H1 (cell line): ENCODE measurements around the gene FRMPD4. TPM values are rescaled to one million over a fixed set of nuclear protein-coding genes. Genes with fewer than 3 reads are reported as not detected.

Experiments used
- CTCF ChIA-PET: fragments of 300-600 bp; sonication (Branson Sonifier 250); formaldehyde crosslinking; loops from one replicate; lab custom pipeline; 2021; ENCODE audit not compliant: partially characterized antibody; lab: Charles Lee
- POLR2A ChIA-PET: fragments of 300-600 bp; sonication (Branson Sonifier 250); formaldehyde crosslinking; loops from one replicate; lab custom pipeline; 2021; ENCODE audit warnings: inconsistent platforms; ENCODE audit not compliant: partially characterized antibody; lab: Charles Lee
- DNase-seq, 2 experiments: peaks; one replicate each; pipeline versions ENCODE4 v3.0.0 to v3.0.0-alpha.2; 2010 to 2022; ENCODE audit warnings: low spot score in 2 of 2, low read depth in 1 of 2, mixed read lengths in 1 of 2
- FAIRE-seq: peaks from 2 replicates; lab custom pipeline; 2011; peaks lifted over from hg19 to GRCh38; lab: Jason Lieb, UNC
- H2AFZ ChIP-seq: 2 replicates; pipeline ENCODE4 v1.8.1; 2012; ENCODE audit warnings: low read length, inconsistent platforms
- H2AK5ac ChIP-seq: 2 replicates; pipeline ENCODE4 v1.6.1; 2013; ENCODE audit warnings: low read depth, low read length
- H2BK120ac ChIP-seq: replicated peaks from 2 replicates; pipeline ENCODE3; 2013; ENCODE audit warnings: low read depth, low read length, inconsistent platforms
- H2BK12ac ChIP-seq: 2 replicates; pipeline ENCODE4 v1.6.1; 2013; ENCODE audit warnings: low read depth, low read length
- H2BK15ac ChIP-seq: 2 replicates; pipeline ENCODE4 v1.6.1; 2013; ENCODE audit warnings: low read length
- H2BK20ac ChIP-seq: 2 replicates; pipeline ENCODE4 v1.6.1; 2013; ENCODE audit warnings: low read length
- H2BK5ac ChIP-seq: 2 replicates; pipeline ENCODE4 v1.6.1; 2013; ENCODE audit warnings: low read depth, low read length
- H3K14ac ChIP-seq: 2 replicates; pipeline ENCODE4 v1.6.1; 2013; ENCODE audit warnings: inconsistent platforms; ENCODE audit not compliant: insufficient read length
- H3K18ac ChIP-seq: 2 replicates; pipeline ENCODE4 v1.6.1; 2013; ENCODE audit warnings: low read length; ENCODE audit errors: extremely low read depth
- H3K23ac ChIP-seq: 2 replicates; pipeline ENCODE4 v1.6.1; 2013; ENCODE audit warnings: inconsistent platforms; ENCODE audit not compliant: insufficient read length
- H3K23me2 ChIP-seq: 2 replicates; pipeline ENCODE4 v1.6.1; 2013; ENCODE audit warnings: low read depth, low read length
- H3K27ac ChIP-seq: 2 replicates; pipeline ENCODE4 v1.6.1; 2011; ENCODE audit warnings: low read depth, low read length, inconsistent platforms
- H3K27me3 ChIP-seq, 4 experiments: replicated peaks in 1 of 4; 1 replicate in 1 of 4; 2 replicates in 3 of 4; pipeline versions ENCODE4 v1.6.1 to v1.8.1; 2011 to 2013; ENCODE audit warnings: low read length in 3 of 4, mild to moderate bottlenecking in 3 of 4, inconsistent platforms in 2 of 4, mixed read lengths in 2 of 4, moderate library complexity in 1 of 4; ENCODE audit not compliant: control insufficient read depth in 3 of 4, insufficient read depth in 3 of 4; ENCODE audit errors: extremely low read depth in 1 of 4
- H3K36me3 ChIP-seq, 4 experiments: 2 replicates each; pipeline versions ENCODE4 v1.6.1 to v1.8.1; 2011 to 2013; ENCODE audit warnings: mild to moderate bottlenecking in 4 of 4, low read length in 3 of 4, moderate library complexity in 2 of 4, control low read depth in 1 of 4, inconsistent platforms in 1 of 4; ENCODE audit not compliant: insufficient read depth in 4 of 4, control insufficient read depth in 2 of 4
- H3K4ac ChIP-seq: replicated peaks from 2 replicates; pipeline ENCODE3; 2013; ENCODE audit warnings: low read length, low read depth, mixed read lengths, inconsistent platforms; ENCODE audit not compliant: insufficient read length
- H3K4me1 ChIP-seq, 4 experiments: replicated peaks in 1 of 4; 1 replicate in 1 of 4; 2 replicates in 3 of 4; pipeline versions ENCODE4 v1.6.1 to v1.8.1; 2011 to 2013; ENCODE audit warnings: low read length in 3 of 4, inconsistent platforms in 2 of 4, mixed read lengths in 1 of 4; ENCODE audit not compliant: insufficient read depth in 4 of 4, control insufficient read depth in 3 of 4
- H3K4me2 ChIP-seq, 2 experiments: 2 replicates each; pipeline versions ENCODE4 v1.6.1 to v1.8.1; 2011 to 2013; ENCODE audit warnings: low read depth in 2 of 2, low read length in 2 of 2, control low read depth in 1 of 2, inconsistent platforms in 1 of 2, mild to moderate bottlenecking in 1 of 2; ENCODE audit not compliant: insufficient read depth in 1 of 2
- H3K4me3 ChIP-seq, 4 experiments: fragments of 200-600, 300-600 bp in 1 of 4; sonication (generic), shearing (Covaris generic), sonication (Bioruptor Twin) in 1 of 4; 2 replicates each; pipeline versions ENCODE4 v1.5.1 to v1.8.1; 2011 to 2016; ENCODE audit warnings: low read length in 4 of 4, low read depth in 3 of 4, control low read depth in 2 of 4, inconsistent platforms in 2 of 4, mild to moderate bottlenecking in 2 of 4, mixed read lengths in 1 of 4, moderate library complexity in 1 of 4; ENCODE audit not compliant: insufficient read depth in 2 of 4; ENCODE audit errors: extremely low read depth in 1 of 4
- H3K56ac ChIP-seq: replicated peaks from 2 replicates; pipeline ENCODE3; 2013; ENCODE audit warnings: low read depth, mild to moderate bottlenecking, mixed read lengths, low read length, inconsistent platforms; ENCODE audit not compliant: insufficient read length
- H3K79me1 ChIP-seq: 2 replicates; pipeline ENCODE4 v1.6.1; 2013; ENCODE audit warnings: low read depth, low read length, control low read depth
- H3K79me2 ChIP-seq, 2 experiments: 2 replicates each; pipeline versions ENCODE4 v1.6.1 to v1.8.1; 2012 to 2013; ENCODE audit warnings: low read length in 2 of 2, mild to moderate bottlenecking in 2 of 2, inconsistent platforms in 1 of 2; ENCODE audit not compliant: insufficient read depth in 2 of 2, control insufficient read depth in 1 of 2
- H3K9ac ChIP-seq, 4 experiments: replicated peaks in 1 of 4; 1 replicate in 1 of 4; 2 replicates in 3 of 4; pipeline versions ENCODE4 v1.6.1 to v1.8.1; 2011 to 2013; ENCODE audit warnings: low read depth in 3 of 4, low read length in 3 of 4, control low read depth in 2 of 4, mild to moderate bottlenecking in 2 of 4, moderate library complexity in 2 of 4, inconsistent platforms in 1 of 4; ENCODE audit errors: extremely low read depth in 1 of 4
- H3K9me3 ChIP-seq, 2 experiments: 2 replicates each; pipeline versions ENCODE4 v1.6.1 to v1.8.1; 2012 to 2013; ENCODE audit warnings: mild to moderate bottlenecking in 2 of 2, moderate library complexity in 2 of 2, control low read depth in 1 of 2, inconsistent platforms in 1 of 2, low read depth in 1 of 2, low read length in 1 of 2, mixed read lengths in 1 of 2; ENCODE audit not compliant: insufficient read depth in 2 of 2
- H4K20me1 ChIP-seq, 2 experiments: replicated peaks in 1 of 2; 2 replicates each; pipeline versions ENCODE3 to v1.8.1; 2011 to 2013; ENCODE audit warnings: inconsistent platforms in 2 of 2, low read length in 2 of 2, mild to moderate bottlenecking in 1 of 2; ENCODE audit not compliant: insufficient read depth in 2 of 2, control insufficient read depth in 1 of 2
- H4K5ac ChIP-seq: 2 replicates; pipeline ENCODE4 v1.6.1; 2013; ENCODE audit warnings: low read length, low read depth, mixed read lengths, inconsistent platforms; ENCODE audit not compliant: insufficient read length
- H4K8ac ChIP-seq: 2 replicates; pipeline ENCODE4 v1.8.0; 2013; ENCODE audit warnings: mild to moderate bottlenecking, moderate library complexity, low read length, inconsistent platforms; ENCODE audit not compliant: insufficient read depth; ENCODE audit errors: extremely low read depth
- H4K91ac ChIP-seq: replicated peaks from 2 replicates; pipeline ENCODE3; 2013; ENCODE audit warnings: low read length, mixed read lengths, inconsistent platforms; ENCODE audit not compliant: insufficient read length
- BRCA1 ChIP-seq: IDR thresholded peaks from 2 replicates; pipeline ENCODE4 v1.6.1; 2012; ENCODE audit warnings: low read depth, low read length, improper control_type of control experiment
- EGR1 ChIP-seq: IDR thresholded peaks from 2 replicates; pipeline ENCODE4 v1.6.1; 2011; ENCODE audit warnings: low read depth, low read length, borderline replicate concordance
- GABPA ChIP-seq: IDR thresholded peaks from 2 replicates; pipeline ENCODE4 v1.6.1; 2011; ENCODE audit warnings: mild to moderate bottlenecking, low read length, moderate library complexity, borderline replicate concordance; ENCODE audit not compliant: insufficient read depth
- JUN ChIP-seq: IDR thresholded peaks from 2 replicates; pipeline ENCODE4 v1.6.1; 2011; ENCODE audit warnings: low read depth, mild to moderate bottlenecking, improper control_type of control experiment, low read length
- KDM4A ChIP-seq: IDR thresholded peaks from one replicate; pipeline ENCODE4 v1.7.1; 2012; ENCODE audit warnings: low read depth, mild to moderate bottlenecking, moderate library complexity, low read length, inconsistent platforms; ENCODE audit not compliant: severe bottlenecking
- MAFK ChIP-seq: IDR thresholded peaks from 2 replicates; pipeline ENCODE4 v1.6.1; 2012; ENCODE audit warnings: low read depth, mild to moderate bottlenecking, improper control_type of control experiment, low read length
- SP4 ChIP-seq: IDR thresholded peaks from 2 replicates; pipeline ENCODE4 v1.6.1; 2012; ENCODE audit warnings: low read length, inconsistent platforms
- SRF ChIP-seq: IDR thresholded peaks from 2 replicates; pipeline ENCODE4 v1.6.1; 2011; ENCODE audit warnings: mild to moderate bottlenecking, low read depth, low read length, moderate library complexity
- TAF7 ChIP-seq: optimal IDR thresholded peaks from 2 replicates; pipeline ENCODE3; 2011; ENCODE audit warnings: low read depth, mild to moderate bottlenecking, inconsistent platforms, low read length, moderate library complexity, borderline replicate concordance
- WGBS, 2 experiments: shearing (Covaris generic) in 1 of 2; methylation state at CpG; one replicate each; pipeline versions ENCODE4 v1.1.6 to v1.1.7; 2013 to 2015; ENCODE audit warnings: low lambda C conversion rate in 2 of 2, mixed read lengths in 2 of 2, inconsistent platforms in 1 of 2, low coverage in 1 of 2, missing lambda C conversion rate in 1 of 2; ENCODE audit not compliant: insufficient replicate concordance in 2 of 2, insufficient coverage in 1 of 2, insufficient read length in 1 of 2; ENCODE audit errors: extremely low coverage in 1 of 2, missing lambda C conversion rate in 1 of 2; 5-methylcytosine and 5-hydroxymethylcytosine counted together
- long read RNA-seq, 2 experiments: library from RNA in 1 of 2; library from capped mRNA in 1 of 2; stranded (forward); transcript quantifications; one replicate each; pipeline ENCODE4 v2.0.0, GENCODE V29; 2021; ENCODE audit warnings: inconsistent platforms in 1 of 2
- polyA minus RNA-seq, 3 experiments: library from RNA; depleted of rRNA, polyadenylated mRNA; stranded (reverse); fragments of >200 nt; gene quantifications; 1 replicate in 2 of 3; 2 replicates in 1 of 3; pipeline ENCODE4 v1.2.3, GENCODE V29; 2011
- polyA plus RNA-seq, 7 experiments: library from polyadenylated mRNA; depleted of rRNA in 3 of 7; stranded (reverse) in 5 of 7; unstranded in 2 of 7; fragments of >200 nt in 5 of 7; fragments of 200-250 nt in 2 of 7; gene quantifications; 1 replicate in 5 of 7; 2 replicates in 1 of 7; 4 replicates in 1 of 7; pipeline versions ENCODE4 v1.2.1 to v1.2.3, GENCODE V29; 2011 to 2013; ENCODE audit warnings: missing spikeins in 2 of 7, mixed read lengths in 2 of 7
- total RNA-seq: library from RNA; stranded (reverse); fragmentation: NEBNext Ultra II Directional; extraction: Animal tissue kit (Norgen Biotek cat#: 25700); gene quantifications from 2 replicates; pipeline ENCODE4 v1.2.1, GENCODE V29; 2021

The FRMPD4 gene
- total RNA-seq (0.27 and 0.37 TPM in 2 replicates), polyA plus RNA-seq (2011; rRNA removed) (0.02 and 0.05 TPM in 2 replicates), polyA minus RNA-seq (2011; rRNA and poly(A)+ RNA removed) (0.12 and 0.13 TPM in 2 replicates)
- polyA plus RNA-seq (2011; cell fraction: cytosol; rRNA removed): 0.08 TPM
- polyA plus RNA-seq (2011; cell fraction: nucleus; rRNA removed): 0.09 TPM
- 0.07 to 0.20 TPM (median 0.10 TPM) in 4 replicates for polyA plus RNA-seq (2012, experiment 1 of 2)
- polyA plus RNA-seq (2012, experiment 2 of 2): not detected
- polyA plus RNA-seq (2013, experiment 1 of 2): 0.18 TPM
- polyA plus RNA-seq (2013, experiment 2 of 2): 0.17 TPM
- polyA minus RNA-seq (2011; cell fraction: cytosol; rRNA and poly(A)+ RNA removed): not detected
- 0.20 TPM for polyA minus RNA-seq (2011; cell fraction: nucleus; rRNA and poly(A)+ RNA removed)
- long read RNA-seq, experiment 1: 0 reads
- long read RNA-seq, experiment 2: 0 reads

DNA sequence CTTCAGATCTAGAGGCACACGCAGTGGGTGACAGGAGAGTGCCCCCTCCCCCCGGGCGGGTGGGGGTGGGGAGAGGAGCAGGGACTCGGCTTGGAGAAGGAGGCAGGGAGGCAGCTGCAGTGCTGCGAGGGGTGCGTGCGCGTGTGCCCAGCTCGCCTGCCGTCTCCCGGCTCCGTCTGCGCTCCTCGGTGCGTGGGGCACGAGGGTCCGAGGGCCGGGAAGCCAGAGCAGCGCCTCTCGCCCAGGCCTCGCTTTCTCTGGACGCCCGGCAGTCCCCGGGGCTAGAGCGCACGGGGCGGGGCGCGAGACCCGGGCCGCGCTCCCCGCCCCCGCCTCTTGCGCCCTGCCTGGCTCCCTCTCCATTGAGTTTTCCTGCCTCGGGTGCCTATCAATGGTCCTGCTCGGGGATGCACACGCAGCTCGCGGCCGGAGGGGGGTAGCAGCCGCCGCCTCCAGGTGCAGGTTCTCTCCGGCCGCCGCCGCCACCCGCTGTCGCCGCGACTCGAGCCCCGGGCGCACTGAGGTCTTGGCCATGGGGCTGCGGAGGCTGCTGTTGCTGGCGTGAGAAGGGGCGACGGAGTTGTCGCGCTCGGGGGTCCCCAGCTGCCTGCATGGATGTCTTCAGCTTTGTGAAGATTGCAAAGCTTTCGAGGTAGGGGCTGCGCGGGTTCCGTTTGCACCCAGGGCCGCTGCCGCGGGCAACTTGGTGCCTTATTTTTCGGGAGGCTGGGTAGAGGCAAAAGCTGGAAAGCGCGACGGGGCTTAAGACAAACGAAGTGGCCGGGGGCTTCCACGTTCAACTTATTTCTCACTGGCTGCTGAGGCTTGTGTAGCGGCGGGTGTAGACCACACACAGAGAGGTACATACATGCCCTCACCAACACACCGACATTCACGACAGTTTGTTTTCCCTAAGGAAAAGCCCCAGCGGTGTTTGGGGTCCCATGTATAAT lies at the start of gene FRMPD4:
FRMPD4 (plus strand) TSS at position 113 of the 953 bp plus-strand sequence; CDS start at position 612, 499 bp downstream.
- Histone ChIP-seq H4K91ac (no peak within 1 kb of the TSS), H3K23me2 (peaks cover 8% of the 10 kb centered on the region; the same call in 1 of the 2 replicates), H3K4me2 (peak within 1 kb of the TSS; percentile 73 to 77), H3K4me3 (peak within 1 kb of the TSS; percentile 48 to 71 (median 49)), H4K20me1 (no peaks in the 10 kb centered on the region), H3K18ac (peak within 1 kb of the TSS; percentile 71), H3K79me2 (no peaks in the 10 kb centered on the region), H3K56ac (no peak within 1 kb of the TSS), H2AK5ac (no peak within 1 kb of the TSS), H3K23ac (no peak within 1 kb of the TSS), H4K5ac (no peak within 1 kb of the TSS), H3K36me3 (no peaks in the 10 kb centered on the region), H2BK15ac (no peak within 1 kb of the TSS), H2AFZ (peak within 1 kb of the TSS; percentile 49; the same call in 1 of the 2 replicates), H2BK120ac (no peak within 1 kb of the TSS), H2BK20ac (no peak within 1 kb of the TSS), H3K79me1 (no peaks in the 10 kb centered on the region), H3K27ac (no peak within 1 kb of the TSS), H3K14ac (no peak within 1 kb of the TSS), H2BK12ac (no peak within 1 kb of the TSS), H2BK5ac (no peak within 1 kb of the TSS; the same call in 1 of the 2 replicates), H3K4ac (no peak within 1 kb of the TSS), H3K9me3 (no peaks in the 10 kb centered on the region), H3K9ac (no peak within 1 kb of the TSS), H4K8ac (no peak within 1 kb of the TSS; the same call in 1 of the 2 replicates), H3K27me3 (peaks cover 1 to 22% (median 17%) of the 10 kb centered on the region in 4 experiments), H3K4me1 (no peaks in the 10 kb centered on the region)
- ChIA-PET CTCF (interaction anchor here (0.6 to 1.2 kb wide), 5 partner anchors 14 to 231 kb away, joined by 3 to 4 read pairs (median 3); no protein-coding TSS in a partner anchor), POLR2A (interaction anchor here (1.3 kb wide), 1 partner anchor 42 kb away, joined by 3 read pairs; no protein-coding TSS in a partner anchor)
- 2% methylated on average over 14 of the region's 80 CpGs; no CpG with 5 or more reads in 1 of the 2 experiments for WGBS, 2 experiments
- DNase-seq (peak in 1 of 2 experiments; percentile 57), FAIRE-seq (no peak)
- TF ChIP-seq SP4: no peak
- no peak for TF ChIP-seq MAFK
- TF ChIP-seq SRF: no peak
- TF ChIP-seq GABPA: no peak
- TF ChIP-seq BRCA1: no peak
- TF ChIP-seq KDM4A: peak; percentile 54
- TF ChIP-seq TAF7: no peak
- TF ChIP-seq JUN: no peak
- peak; percentile 54; the same call in 1 of the 2 replicates for TF ChIP-seq EGR1
